ENCODE data around the gene TRIM3. TPM values are rescaled to one million over a fixed set of nuclear protein-coding genes. Genes with fewer than 3 reads are reported as not detected.

Gene TRIM3
- total RNA-seq, 2 donors from 2014 or later, result 20.3 to 23.7 TPM

GRCh38 chr11:6440906-6441358 is 32.8 kb downstream of the TRIM3 start, which contains the start of gene HPX:
TSS of gene HPX (minus strand) at chr11:6440987. CDS start at chr11:6440963, 24 bp downstream.
- WGBS, result 72% methylated on average over 3 of the region's 3 CpGs
- no peaks in the 10 kb centered on the region for H3K27me3 ChIP-seq (replicated peaks; ENCODE audit: insufficient read depth)
- DNase-seq (ENCODE audit: low spot score), result no peak
- H3K4me1 ChIP-seq (replicated peaks), result no peaks in the 10 kb centered on the region
- TF ChIP-seq POLR2AphosphoS5 (IDR thresholded peaks at IDR 0.05) (no peak), POLR2A (IDR thresholded peaks at IDR 0.05) (no peak), CTCF (IDR thresholded peaks at IDR 0.05) (no peak)
- intact Hi-C loops (cut with DNase I), result loop anchor here (10.0 kb wide), 1 partner anchor 416 kb away; no protein-coding TSS in a partner anchor
- H3K4me3 ChIP-seq, result no peak within 1 kb of the TSS
- H3K9me3 ChIP-seq, result no peaks in the 10 kb centered on the region
- H3K27ac ChIP-seq, result no peak within 1 kb of the TSS
- H3K36me3 ChIP-seq, result no peaks in the 10 kb centered on the region

- Histone ChIP-seq H3K4me1 (replicated peaks) (no peaks in the 10 kb centered on the region), H3K4me3 (no peak overlapping the region), H3K9me3 (no peaks in the 10 kb centered on the region), H3K27ac (no peak overlapping the region), H3K36me3 (no peaks in the 10 kb centered on the region), H3K27me3 (replicated peaks; ENCODE audit: insufficient read depth) (no peaks in the 10 kb centered on the region)
- intact Hi-C loops (cut with DNase I), result loop anchor here (5.0 kb wide), 1 partner anchor 68 kb away; no protein-coding TSS in a partner anchor
- WGBS, result 0% methylated on average over 1 of the region's 1 CpG
- DNase-seq (ENCODE audit: low spot score), result peak; percentile 55
- TF ChIP-seq POLR2AphosphoS5 (IDR thresholded peaks at IDR 0.05), result peak; percentile 49
- peak; percentile 14 to 68 (median 61) for TF ChIP-seq CTCF (IDR thresholded peaks at IDR 0.05)
- TF ChIP-seq POLR2A (IDR thresholded peaks at IDR 0.05), result no peak
These were observed 34.7 kb downstream of the TRIM3 start for GRCh38 chr11:6438979-6439571.

GRCh38 chr11:6437993-6438392 is 35.7 kb downstream of the TRIM3 start:
- 87% methylated on average over 3 of the region's 3 CpGs for WGBS
- intact Hi-C loops (cut with DNase I), result loop anchor here (5.0 kb wide), 1 partner anchor 69 kb away; no protein-coding TSS in a partner anchor
- H3K4me1 ChIP-seq (replicated peaks), result no peaks in the 10 kb centered on the region
- H3K9me3 ChIP-seq, result no peaks in the 10 kb centered on the region
- H3K27me3 ChIP-seq (replicated peaks; ENCODE audit: insufficient read depth), result no peaks in the 10 kb centered on the region
- no peaks in the 10 kb centered on the region for H3K36me3 ChIP-seq
- TF ChIP-seq POLR2AphosphoS5 (IDR thresholded peaks at IDR 0.05) (no peak), CTCF (IDR thresholded peaks at IDR 0.05) (no peak), POLR2A (IDR thresholded peaks at IDR 0.05) (no peak)
- no peak overlapping the region for H3K4me3 ChIP-seq
- DNase-seq (ENCODE audit: low spot score), result no peak
- no peak overlapping the region for H3K27ac ChIP-seq

- Histone ChIP-seq H3K36me3 (no peaks in the 10 kb centered on the region), H3K27ac (no peak overlapping the region), H3K27me3 (replicated peaks; ENCODE audit: insufficient read depth) (no peaks in the 10 kb centered on the region), H3K4me3 (no peak overlapping the region), H3K4me1 (replicated peaks) (no peaks in the 10 kb centered on the region), H3K9me3 (no peaks in the 10 kb centered on the region)
- DNase-seq (ENCODE audit: low spot score), result no peak
- 92% methylated on average over 12 of the region's 12 CpGs for WGBS
- no peak for TF ChIP-seq POLR2AphosphoS5 (IDR thresholded peaks at IDR 0.05)
- TF ChIP-seq CTCF (IDR thresholded peaks at IDR 0.05), result no peak
- intact Hi-C loops (cut with DNase I), result loop anchor here (5.0 kb wide), 1 partner anchor 70 kb away; no protein-coding TSS in a partner anchor
These were observed 36.3 kb downstream of the TRIM3 start for GRCh38 chr11:6437423-6437822.

All from prostate gland (tissue), 2 donors.